Measurements from ENCODE around the gene PDLIM3. TPM values are rescaled to one million over a fixed set of nuclear protein-coding genes. Genes with fewer than 3 reads are reported as not detected.

Gene PDLIM3
- total and polyA plus RNA-seq, 2 of the 13 experiments (the other 11 are each of a cell fraction or from before 2014, with no cell fraction given) = 5.9 to 14.0 TPM

GRCh38 chr4:185567381-185568376, 32.4 kb upstream of the PDLIM3 start (continued):
- no peak for TF ChIP-seq ZBTB4 (CRISPR knock-in tag; IDR thresholded peaks at IDR 0.05; ENCODE audit: borderline replicate concordance)
- peak; percentile 90 for TF ChIP-seq NCOR1 (IDR thresholded peaks at IDR 0.05; ENCODE audit: borderline replicate concordance, low read length)
- TF ChIP-seq MIXL1 (CRISPR knock-in tag; IDR thresholded peaks at IDR 0.05) = no peak
- TF ChIP-seq DMAP1 (CRISPR knock-in tag; IDR thresholded peaks at IDR 0.05) = no peak; the same call in 1 of the 2 replicates
- TF ChIP-seq ZNF326 (CRISPR knock-in tag; IDR thresholded peaks at IDR 0.05; ENCODE audit: borderline replicate concordance) = no peak
- TF ChIP-seq ASH2L (IDR thresholded peaks at IDR 0.05; ENCODE audit: insufficient read length, low read depth, low read length) = peak; percentile 96
- TF ChIP-seq ZNF101 (CRISPR knock-in tag; IDR thresholded peaks at IDR 0.05; ENCODE audit: borderline replicate concordance, low read depth) = no peak
- TF ChIP-seq HDAC2 (CRISPR knock-in tag; IDR thresholded peaks at IDR 0.05) = peak; percentile 57
- no peak; the same call in 1 of the 2 replicates for TF ChIP-seq GTF2F1 (IDR thresholded peaks at IDR 0.05; ENCODE audit: low read length)
- peak; percentile 38; the same call in 1 of the 2 replicates for TF ChIP-seq SMAD3 (CRISPR knock-in tag; IDR thresholded peaks at IDR 0.05)
- no peak for TF ChIP-seq ZNF136 (CRISPR knock-in tag; IDR thresholded peaks at IDR 0.05; ENCODE audit: low read depth)
- peak; percentile 80 for TF ChIP-seq GATAD2A (CRISPR knock-in tag; IDR thresholded peaks at IDR 0.05)
- no peak for TF ChIP-seq RORA (CRISPR knock-in tag; IDR thresholded peaks at IDR 0.05)
- peak; percentile 21; the same call in 1 of the 2 replicates for TF ChIP-seq RARA (CRISPR knock-in tag; IDR thresholded peaks at IDR 0.05)
- no peak for TF ChIP-seq MTF2 (CRISPR knock-in tag; IDR thresholded peaks at IDR 0.05; ENCODE audit: borderline replicate concordance)
- TF ChIP-seq MNT (IDR thresholded peaks at IDR 0.05) = no peak
- no peak for TF ChIP-seq FOXC1 (CRISPR knock-in tag; IDR thresholded peaks at IDR 0.05; ENCODE audit: borderline replicate concordance)
- TF ChIP-seq ZNF75D (CRISPR knock-in tag; IDR thresholded peaks at IDR 0.05; ENCODE audit: borderline replicate concordance) = no peak
- no peak for TF ChIP-seq TFAP4 (IDR thresholded peaks at IDR 0.05; ENCODE audit: borderline replicate concordance, low read depth)
- TF ChIP-seq ZNF225 (CRISPR knock-in tag; IDR thresholded peaks at IDR 0.05) = no peak
- TF ChIP-seq ZNF552 (CRISPR knock-in tag; IDR thresholded peaks at IDR 0.05; ENCODE audit: borderline replicate concordance) = no peak
- peak; percentile 80 for TF ChIP-seq HNF4A (CRISPR knock-in tag; IDR thresholded peaks at IDR 0.05)
- peak; percentile 49 for TF ChIP-seq PHF8 (CRISPR knock-in tag; IDR thresholded peaks at IDR 0.05)
- no peak for TF ChIP-seq RBAK (CRISPR knock-in tag; IDR thresholded peaks at IDR 0.05)
- TF ChIP-seq NR2C2 (CRISPR knock-in tag; IDR thresholded peaks at IDR 0.05; ENCODE audit: borderline replicate concordance) = peak; percentile 55; the same call in 1 of the 2 replicates
- TF ChIP-seq ZNF792 (CRISPR knock-in tag; IDR thresholded peaks at IDR 0.05) = no peak
